ENCODE data around the gene ERG.

DNA sequence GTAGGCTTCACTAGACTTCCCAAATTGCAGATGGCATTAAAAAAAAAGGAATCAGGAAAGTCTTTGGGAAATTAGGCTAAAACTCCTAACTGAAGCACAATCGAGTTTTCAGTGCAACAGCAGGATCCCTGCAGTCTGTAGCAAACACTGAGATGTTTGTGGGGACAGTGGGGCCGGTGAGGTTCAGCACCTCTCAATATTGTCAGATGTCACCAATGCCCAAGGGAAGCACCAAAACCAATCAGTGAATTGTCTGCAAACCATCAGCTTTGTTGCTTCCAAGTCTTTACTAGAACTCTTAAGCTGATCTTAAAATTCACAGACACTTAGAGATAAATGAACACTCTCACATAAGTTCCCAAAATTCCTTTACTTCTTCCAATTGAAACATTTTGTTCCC is 2.6 kb downstream of the ERG start:
- TF ChIP-seq CTCF (conservative IDR thresholded peaks at IDR 0.05; ENCODE audit: low read depth, low read length) = no peak
- TF ChIP-seq EZH2phosphoT487 (IDR thresholded peaks at IDR 0.05; ENCODE audit: borderline replicate concordance, low read length) = no peak
